ENCODE measurements around the gene BAHCC1. TPM values are rescaled to one million over a fixed set of nuclear protein-coding genes. Genes with fewer than 3 reads are reported as not detected.
A peak's percentile ranks its signal among the peaks of the same experiment; 100 is the strongest.

BAHCC1 gene
- total RNA-seq, 6 donors from 2014 or later = 8.2 to 81.7 (median 21.0) TPM

DNA sequence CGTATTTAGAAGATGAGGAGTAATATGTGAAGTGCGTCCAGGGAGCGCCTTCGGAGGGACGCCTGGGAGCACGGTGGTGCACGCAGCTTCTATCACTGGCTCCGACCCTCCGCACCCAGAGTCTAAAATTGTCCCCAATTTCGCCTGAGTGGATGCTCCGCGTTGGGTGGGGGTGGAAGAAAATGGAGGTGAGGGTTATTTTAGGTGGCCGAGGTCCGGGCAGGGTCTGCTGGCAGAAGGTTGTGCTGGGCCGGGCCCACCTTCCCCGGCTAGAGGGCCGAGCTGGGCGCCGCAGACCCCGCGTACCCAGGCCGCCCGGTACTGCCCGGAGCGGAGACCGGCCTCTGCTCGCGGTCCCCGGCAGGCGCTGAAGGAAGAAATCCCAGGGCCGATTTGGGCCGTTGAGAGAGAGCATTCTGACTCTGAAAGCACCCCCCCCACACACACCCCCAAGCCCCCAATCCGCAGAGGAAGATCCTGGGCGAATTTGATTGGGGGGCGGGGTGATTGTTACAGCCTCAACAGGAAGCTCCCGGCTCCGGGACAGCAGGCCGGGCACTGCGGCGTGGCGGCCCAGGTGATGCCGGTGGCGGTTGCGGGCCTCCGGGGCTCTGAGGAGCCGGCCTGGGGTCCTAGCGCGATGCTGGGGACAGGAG lies 3.0 kb downstream of the BAHCC1 start:
- Histone ChIP-seq H3K4me1 (peaks cover 60 to 77% (median 64%) of the 10 kb centered on the region in 4 donors), H3K27me3 (peaks cover 0 to 13% (median 0%) of the 10 kb centered on the region in 4 donors), H3K4me3 (peak overlapping the region; percentile 3 to 85 (median 67)), H3K27ac (peak overlapping the region; percentile 93 to 99 (median 96)), H3K36me3 (no peaks in the 10 kb centered on the region), H3K9me3 (no peaks in the 10 kb centered on the region)
- ATAC-seq (ENCODE audit: low FRiP score in 2 of 2) (no peak), DNase-seq (peak in 1 of 2 donors; percentile 88)
- TF ChIP-seq, protein P1, sequence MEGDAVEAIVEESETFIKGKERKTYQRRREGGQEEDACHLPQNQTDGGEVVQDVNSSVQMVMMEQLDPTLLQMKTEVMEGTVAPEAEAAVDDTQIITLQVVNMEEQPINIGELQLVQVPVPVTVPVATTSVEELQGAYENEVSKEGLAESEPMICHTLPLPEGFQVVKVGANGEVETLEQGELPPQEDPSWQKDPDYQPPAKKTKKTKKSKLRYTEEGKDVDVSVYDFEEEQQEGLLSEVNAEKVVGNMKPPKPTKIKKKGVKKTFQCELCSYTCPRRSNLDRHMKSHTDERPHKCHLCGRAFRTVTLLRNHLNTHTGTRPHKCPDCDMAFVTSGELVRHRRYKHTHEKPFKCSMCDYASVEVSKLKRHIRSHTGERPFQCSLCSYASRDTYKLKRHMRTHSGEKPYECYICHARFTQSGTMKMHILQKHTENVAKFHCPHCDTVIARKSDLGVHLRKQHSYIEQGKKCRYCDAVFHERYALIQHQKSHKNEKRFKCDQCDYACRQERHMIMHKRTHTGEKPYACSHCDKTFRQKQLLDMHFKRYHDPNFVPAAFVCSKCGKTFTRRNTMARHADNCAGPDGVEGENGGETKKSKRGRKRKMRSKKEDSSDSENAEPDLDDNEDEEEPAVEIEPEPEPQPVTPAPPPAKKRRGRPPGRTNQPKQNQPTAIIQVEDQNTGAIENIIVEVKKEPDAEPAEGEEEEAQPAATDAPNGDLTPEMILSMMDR (IDR thresholded peaks at IDR 0.05) = no peak
- no peak for TF ChIP-seq POLR2AphosphoS5 (IDR thresholded peaks at IDR 0.05)
- TF ChIP-seq POLR2A (IDR thresholded peaks at IDR 0.05) = no peak
- TF ChIP-seq EP300 (IDR thresholded peaks at IDR 0.05) = no peak
- WGBS, 2 donors = 8 to 14% methylated on average over 39 to 48 of the region's 48 CpGs

DNA sequence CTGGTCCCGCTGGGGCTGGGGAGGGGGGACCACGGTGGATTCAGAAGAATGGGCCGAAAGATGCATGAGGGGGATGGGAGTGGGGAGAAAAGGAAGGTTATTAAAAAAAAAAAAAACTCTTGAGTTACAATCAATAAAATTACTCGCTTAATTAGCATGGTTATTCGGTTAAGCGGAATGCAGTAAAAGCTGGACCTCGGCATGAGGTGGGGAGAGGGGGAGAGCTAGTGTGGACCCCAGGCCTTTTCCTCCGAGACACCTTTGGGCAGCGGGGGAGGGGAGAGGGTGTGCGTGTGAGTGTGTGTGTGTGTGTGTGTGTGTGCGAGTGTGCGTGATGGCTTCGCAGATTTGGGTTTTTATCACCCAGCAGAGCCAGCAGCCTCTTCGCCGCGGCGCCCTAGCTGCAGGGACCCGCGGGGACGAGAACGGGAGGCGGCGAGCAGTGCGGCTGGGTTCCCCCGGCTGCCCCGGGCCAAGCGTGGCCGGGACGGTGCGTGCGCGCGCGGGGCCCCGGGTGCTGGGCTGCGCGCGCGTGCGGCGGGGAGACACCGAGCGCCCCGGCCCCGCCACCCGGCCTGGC lies 3.7 kb downstream of the BAHCC1 start:
- TF ChIP-seq, protein P1 (IDR thresholded peaks at IDR 0.05) = no peak
- no peak for TF ChIP-seq EP300 (IDR thresholded peaks at IDR 0.05)
- no peak for TF ChIP-seq POLR2AphosphoS5 (IDR thresholded peaks at IDR 0.05)
- no peak for TF ChIP-seq POLR2A (IDR thresholded peaks at IDR 0.05)
- Histone ChIP-seq H3K36me3 (no peaks in the 10 kb centered on the region), H3K4me3 (peak overlapping the region in 3 of 4 donors; percentile 52 to 85 (median 82)), H3K27ac (peak overlapping the region; percentile 93 to 99 (median 96)), H3K9me3 (no peaks in the 10 kb centered on the region), H3K4me1 (peaks cover 62 to 81% (median 65%) of the 10 kb centered on the region in 4 donors), H3K27me3 (peaks cover 0 to 9% (median 0%) of the 10 kb centered on the region in 4 donors)
- no peak for ATAC-seq (ENCODE audit: low FRiP score in 2 of 2)
- WGBS, 2 donors = 0 to 7% methylated on average over 13 to 30 of the region's 46 CpGs
- peak in 1 of 2 donors; percentile 86 for DNase-seq

DNA sequence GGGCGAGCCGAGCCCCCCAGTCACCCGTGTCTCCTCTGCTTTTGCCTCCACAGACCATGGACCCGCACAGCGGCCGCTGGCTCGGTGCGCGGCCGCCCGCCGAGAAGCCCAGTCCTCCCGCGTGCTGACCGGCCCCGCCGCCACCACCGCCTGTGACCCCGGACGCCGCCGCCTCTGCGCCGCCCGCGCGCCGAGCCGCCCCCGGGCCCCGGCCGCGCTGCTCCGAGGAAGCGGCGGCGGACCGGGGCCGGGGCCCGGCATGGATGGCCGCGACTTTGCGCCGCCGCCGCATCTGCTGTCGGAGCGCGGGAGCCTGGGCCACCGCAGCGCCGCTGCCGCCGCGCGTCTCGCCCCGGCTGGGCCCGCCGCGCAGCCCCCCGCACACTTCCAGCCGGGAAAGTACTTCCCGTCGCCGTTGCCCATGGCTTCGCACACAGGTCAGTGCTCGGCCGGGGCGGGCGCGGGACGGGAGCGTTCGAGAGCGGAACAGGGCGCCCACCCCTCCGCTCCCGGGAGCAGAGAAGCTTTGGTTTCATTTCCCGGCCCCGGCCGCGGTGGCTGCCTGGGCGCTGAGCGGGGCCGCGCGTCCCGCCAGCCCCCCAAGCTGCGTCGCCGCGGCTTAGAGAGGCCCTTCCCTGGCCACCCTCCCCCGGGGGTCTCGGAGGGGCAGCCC lies 4.4 kb downstream of the BAHCC1 start:
- peak in 1 of 2 donors; percentile 90 for DNase-seq
- H3K9me3 ChIP-seq = no peaks in the 10 kb centered on the region
- H3K4me1 ChIP-seq = peaks cover 57 to 81% (median 61%) of the 10 kb centered on the region in 4 donors
- no peak for ATAC-seq (ENCODE audit: low FRiP score in 2 of 2)
- TF ChIP-seq POLR2AphosphoS5 (IDR thresholded peaks at IDR 0.05) (no peak), POLR2A (IDR thresholded peaks at IDR 0.05) (peak in 1 of 4 donors; percentile 27)
- peak overlapping the region; percentile 93 to 99 (median 96) for H3K27ac ChIP-seq
- H3K27me3 ChIP-seq = peaks cover 0 to 9% (median 0%) of the 10 kb centered on the region in 4 donors
- peak overlapping the region; percentile 52 to 85 (median 74) for H3K4me3 ChIP-seq
- H3K36me3 ChIP-seq = no peaks in the 10 kb centered on the region
- 0% methylated on average over 33 of the region's 95 CpGs; no CpG with 5 or more reads in 1 of the 2 donors for WGBS, 2 donors

DNA sequence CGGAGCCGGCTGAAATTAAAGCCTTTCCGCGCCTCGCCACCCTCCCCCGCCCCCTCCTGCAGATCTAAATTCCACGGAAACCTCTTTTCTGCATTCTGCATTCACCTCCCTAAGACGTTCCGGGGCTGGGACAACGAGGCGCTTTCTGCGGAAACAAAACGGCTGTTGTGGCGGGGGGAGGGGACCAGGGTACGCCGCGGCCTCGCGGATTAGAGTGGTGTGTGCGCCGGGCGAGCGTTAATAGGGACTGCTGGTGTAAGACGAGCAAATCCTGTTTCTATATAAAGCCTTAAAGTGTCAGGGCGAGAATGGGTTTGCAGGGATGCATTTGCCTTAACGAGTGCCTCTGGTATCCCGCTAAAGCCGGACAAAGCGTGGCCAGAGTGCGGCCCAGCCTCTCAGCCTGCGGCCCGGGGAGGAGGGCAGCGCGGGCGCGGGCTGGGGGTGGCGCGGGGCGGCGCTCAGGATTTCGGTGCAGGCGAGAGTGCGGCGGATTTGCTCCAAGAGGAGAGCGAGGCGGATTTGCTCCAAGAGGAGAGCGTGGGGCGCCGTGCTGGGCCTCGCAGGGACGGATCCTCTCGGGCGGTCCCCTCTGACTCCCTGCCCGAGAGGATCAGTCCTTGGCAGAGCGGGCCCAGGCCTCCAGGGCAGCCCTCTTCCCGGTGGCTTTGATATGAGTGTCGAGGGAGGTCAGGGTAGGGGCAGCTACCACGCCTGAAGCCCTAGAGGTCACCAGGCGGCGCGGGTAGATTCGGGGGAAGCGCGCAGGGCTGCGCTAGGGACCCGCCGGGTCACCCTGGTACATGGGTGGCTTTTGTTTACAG lies 5.1 kb downstream of the BAHCC1 start:
- ATAC-seq (ENCODE audit: low FRiP score in 2 of 2) (peak in 1 of 2 donors; percentile 21), DNase-seq (peak in 1 of 2 donors; percentile 89)
- no peaks in the 10 kb centered on the region for H3K36me3 ChIP-seq
- H3K4me3 ChIP-seq = peak overlapping the region; percentile 52 to 85 (median 74)
- H3K9me3 ChIP-seq = no peaks in the 10 kb centered on the region
- peak overlapping the region; percentile 93 to 99 (median 96) for H3K27ac ChIP-seq
- H3K27me3 ChIP-seq = peaks cover 0 to 5% (median 0%) of the 10 kb centered on the region in 4 donors
- H3K4me1 ChIP-seq = peaks cover 56 to 83% (median 62%) of the 10 kb centered on the region in 4 donors
- TF ChIP-seq POLR2AphosphoS5 (IDR thresholded peaks at IDR 0.05) = peak; percentile 19 to 23
- peak in 2 of 4 donors; percentile 16 to 27 for TF ChIP-seq POLR2A (IDR thresholded peaks at IDR 0.05)
- TF ChIP-seq, protein P1 (IDR thresholded peaks at IDR 0.05) = no peak
- WGBS, 2 donors = 8 to 26% methylated on average over 21 to 54 of the region's 67 CpGs
